ENCODE results near the gene FSTL4.

The FSTL4 gene

DNA sequence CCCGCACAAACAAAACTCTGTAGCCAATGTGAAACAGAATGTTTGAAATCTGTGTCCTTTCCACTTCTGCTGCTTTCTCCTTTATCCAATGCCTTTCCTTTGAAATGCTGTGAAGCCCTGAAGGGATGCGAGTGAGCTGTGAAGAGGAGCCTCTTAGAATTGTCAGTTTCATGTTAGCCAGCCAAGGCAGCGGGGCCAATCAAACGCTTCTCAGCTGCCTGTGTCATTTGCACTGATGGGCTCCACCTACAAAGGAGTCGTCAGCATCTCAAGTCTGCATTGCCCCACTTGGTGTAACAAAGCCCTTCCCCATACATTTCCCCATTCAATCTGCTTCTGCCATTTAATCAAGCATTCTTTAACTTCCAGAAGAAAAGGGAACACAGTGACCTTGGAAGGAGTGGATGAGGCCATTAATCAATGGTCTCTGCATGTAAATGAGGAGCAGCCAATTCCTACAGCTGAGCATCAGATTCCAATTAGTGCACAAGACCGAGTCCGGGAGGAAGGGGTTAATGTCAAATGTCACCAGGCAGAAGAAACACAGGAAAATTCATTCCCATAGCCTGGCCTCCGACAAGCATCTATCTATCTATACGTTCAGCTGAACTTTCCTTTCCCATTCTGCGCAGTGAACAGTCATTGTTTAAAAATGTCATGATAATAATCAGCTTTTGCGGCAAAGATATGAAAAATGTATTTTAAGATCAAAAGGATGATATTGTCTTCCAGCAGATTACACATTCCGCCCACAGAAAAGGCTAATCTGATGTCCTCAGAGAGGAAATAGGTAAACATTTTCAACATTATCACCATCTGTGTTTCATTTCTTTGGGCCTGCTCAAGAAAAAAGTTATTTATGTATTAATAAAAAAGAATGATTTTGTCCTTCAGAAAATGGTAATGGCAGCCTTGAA is 154.6 kb downstream of the FSTL4 start:
- no peak for DNase-seq (ENCODE audit: low read depth)
- TF ChIP-seq, protein P1, sequence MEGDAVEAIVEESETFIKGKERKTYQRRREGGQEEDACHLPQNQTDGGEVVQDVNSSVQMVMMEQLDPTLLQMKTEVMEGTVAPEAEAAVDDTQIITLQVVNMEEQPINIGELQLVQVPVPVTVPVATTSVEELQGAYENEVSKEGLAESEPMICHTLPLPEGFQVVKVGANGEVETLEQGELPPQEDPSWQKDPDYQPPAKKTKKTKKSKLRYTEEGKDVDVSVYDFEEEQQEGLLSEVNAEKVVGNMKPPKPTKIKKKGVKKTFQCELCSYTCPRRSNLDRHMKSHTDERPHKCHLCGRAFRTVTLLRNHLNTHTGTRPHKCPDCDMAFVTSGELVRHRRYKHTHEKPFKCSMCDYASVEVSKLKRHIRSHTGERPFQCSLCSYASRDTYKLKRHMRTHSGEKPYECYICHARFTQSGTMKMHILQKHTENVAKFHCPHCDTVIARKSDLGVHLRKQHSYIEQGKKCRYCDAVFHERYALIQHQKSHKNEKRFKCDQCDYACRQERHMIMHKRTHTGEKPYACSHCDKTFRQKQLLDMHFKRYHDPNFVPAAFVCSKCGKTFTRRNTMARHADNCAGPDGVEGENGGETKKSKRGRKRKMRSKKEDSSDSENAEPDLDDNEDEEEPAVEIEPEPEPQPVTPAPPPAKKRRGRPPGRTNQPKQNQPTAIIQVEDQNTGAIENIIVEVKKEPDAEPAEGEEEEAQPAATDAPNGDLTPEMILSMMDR (IDR thresholded peaks at IDR 0.05; ENCODE audit: low read length, missing control alignments): no peak
- no peak overlapping the region for H3K4me3 ChIP-seq (replicated peaks; ENCODE audit: low read depth, low read length)

- no peak overlapping the region for H3K4me3 ChIP-seq (replicated peaks; ENCODE audit: low read depth, low read length)
- peak; percentile 7 for DNase-seq (ENCODE audit: low read depth)
- TF ChIP-seq, protein P1 (IDR thresholded peaks at IDR 0.05; ENCODE audit: low read length, missing control alignments): no peak
These were observed 155.4 kb downstream of the FSTL4 start for GRCh38 chr5:133456933-133457402.

DNA sequence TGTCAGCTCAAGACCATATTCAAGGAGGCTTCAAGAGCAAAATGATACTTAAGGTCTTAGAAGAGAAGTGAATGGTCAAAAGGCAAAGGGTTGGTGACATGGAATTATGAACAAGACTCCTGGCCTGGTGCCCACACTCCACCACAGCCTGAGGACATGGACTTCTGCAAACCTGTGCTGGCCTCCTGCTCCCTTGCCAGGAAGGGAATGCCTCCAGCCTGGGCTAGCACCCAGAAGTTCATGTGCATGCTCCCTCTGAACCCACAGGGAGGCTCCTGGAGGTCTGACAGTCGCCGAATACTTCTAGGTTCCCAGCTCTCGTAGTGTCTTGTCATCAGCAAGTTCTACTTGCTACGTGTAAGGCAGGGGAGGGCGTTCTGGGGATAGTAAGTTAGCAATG is 156.7 kb downstream of the FSTL4 start:
- no peak overlapping the region for H3K4me3 ChIP-seq (replicated peaks; ENCODE audit: low read depth, low read length)
- TF ChIP-seq, protein P1 (IDR thresholded peaks at IDR 0.05; ENCODE audit: low read length, missing control alignments): no peak
- DNase-seq (ENCODE audit: low read depth): no peak

DNA sequence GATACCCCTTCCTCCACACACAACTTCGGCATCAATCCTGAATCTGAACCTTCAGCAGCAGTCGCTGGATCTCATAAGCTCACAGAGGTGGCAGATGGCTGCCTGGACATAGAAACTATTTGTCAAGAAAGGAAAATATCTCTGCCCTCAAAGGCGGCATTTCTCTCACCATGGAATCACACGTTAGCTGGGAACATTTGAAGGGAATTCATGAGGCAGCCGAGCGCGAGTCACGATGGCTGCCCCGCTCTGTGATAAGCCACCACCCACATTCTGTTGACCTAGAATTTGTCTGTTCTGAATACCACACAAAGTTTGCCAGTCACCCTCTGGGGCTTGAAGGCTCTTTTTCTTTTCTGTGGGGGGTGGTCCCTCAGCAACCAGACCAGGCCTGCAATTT is 157.9 kb downstream of the FSTL4 start:
- TF ChIP-seq, protein P1 (IDR thresholded peaks at IDR 0.05; ENCODE audit: low read length, missing control alignments): no peak
- no peak overlapping the region for H3K4me3 ChIP-seq (replicated peaks; ENCODE audit: low read depth, low read length)
- no peak for DNase-seq (ENCODE audit: low read depth)

- TF ChIP-seq, protein P1 (IDR thresholded peaks at IDR 0.05; ENCODE audit: low read length, missing control alignments): no peak
These were observed 158.5 kb downstream of the FSTL4 start for GRCh38 chr5:133453831-133454230.

GRCh38 chr5:133453084-133453780 is 159.1 kb downstream of the FSTL4 start:
- TF ChIP-seq, protein P1 (IDR thresholded peaks at IDR 0.05; ENCODE audit: low read length, missing control alignments): no peak
- H3K4me3 ChIP-seq (replicated peaks; ENCODE audit: low read depth, low read length): no peak overlapping the region

More at GRCh38 chr5:133453831-133454230, 158.5 kb downstream of the FSTL4 start:
- no peak for DNase-seq (ENCODE audit: low read depth)
- no peak overlapping the region for H3K4me3 ChIP-seq (replicated peaks; ENCODE audit: low read depth, low read length)

More at GRCh38 chr5:133453084-133453780, 159.1 kb downstream of the FSTL4 start:
- DNase-seq (ENCODE audit: low read depth): no peak
